Hepatocyte (in vitro differentiated cells): ENCODE data around the gene FRMPD4. TPM values are rescaled to one million over a fixed set of nuclear protein-coding genes. Genes with fewer than 3 reads are reported as not detected.

Experiments used
- DNase-seq: peaks from one replicate; pipeline ENCODE4 v3.0.0-alpha.2; 2016; ENCODE audit warnings: low spot score
- H2AFZ ChIP-seq: fragments of 200-600 bp; sonication (generic); 2 replicates; pipeline ENCODE4 v1.6.0; 2016; ENCODE audit warnings: antibody characterized with exemption, mild to moderate bottlenecking
- H3K27ac ChIP-seq: fragments of 200-600 bp; sonication (generic); 2 replicates; pipeline ENCODE4 v1.5.1; 2016; ENCODE audit warnings: mild to moderate bottlenecking
- H3K27me3 ChIP-seq: fragments of 200-600 bp; sonication (generic); 2 replicates; pipeline ENCODE4 v1.6.1; 2016
- H3K36me3 ChIP-seq: fragments of 200-600 bp; sonication (generic); replicated peaks from 2 replicates; pipeline ENCODE4 v1.5.1; 2016; ENCODE audit warnings: low read depth; ENCODE audit not compliant: insufficient read depth
- H3K4me1 ChIP-seq: fragments of 200-600 bp; sonication (generic); 2 replicates; pipeline ENCODE4 v1.5.1; 2016; ENCODE audit warnings: mild to moderate bottlenecking, moderate library complexity; ENCODE audit not compliant: insufficient read depth
- H3K4me2 ChIP-seq: fragments of 200-600 bp; sonication (generic); 2 replicates; pipeline ENCODE4 v1.6.0; 2016
- H3K4me3 ChIP-seq: fragments of 200-600 bp; sonication (generic); 2 replicates; pipeline ENCODE4 v1.5.1; 2016; ENCODE audit warnings: mild to moderate bottlenecking
- H3K79me2 ChIP-seq: fragments of 200-600 bp; sonication (generic); 2 replicates; pipeline ENCODE4 v1.6.0; 2017; ENCODE audit warnings: mild to moderate bottlenecking
- H3K9me2 ChIP-seq: fragments of 200-600 bp; sonication (generic); replicated peaks from 2 replicates; pipeline ENCODE4 v1.6.0; 2017; ENCODE audit warnings: mild to moderate bottlenecking; ENCODE audit not compliant: insufficient read depth
- H3K9me3 ChIP-seq: fragments of 200-600 bp; sonication (generic); 2 replicates; pipeline ENCODE4 v1.5.1; 2016; ENCODE audit warnings: low read depth, mild to moderate bottlenecking
- H4K20me1 ChIP-seq: fragments of 200-600 bp; sonication (generic); 2 replicates; pipeline ENCODE4 v1.6.0; 2016; ENCODE audit warnings: mild to moderate bottlenecking; ENCODE audit not compliant: insufficient read depth, poor library complexity, severe bottlenecking
- CTCF ChIP-seq: fragments of 200-600 bp; sonication (generic); IDR thresholded peaks from 2 replicates; pipeline ENCODE4 v1.5.1; 2016; ENCODE audit warnings: antibody characterized with exemption, mild to moderate bottlenecking; ENCODE audit not compliant: poor library complexity
- EZH2 ChIP-seq: fragments of 200-600 bp; sonication (generic); IDR thresholded peaks from 2 replicates; pipeline ENCODE4 v1.6.1; 2016; ENCODE audit warnings: antibody characterized with exemption, mild to moderate bottlenecking, borderline replicate concordance
- EZH2phosphoT487 ChIP-seq: fragments of 200-600 bp; sonication (generic); IDR thresholded peaks from one replicate; pipeline ENCODE4 v1.6.1; 2018; ENCODE audit warnings: antibody characterized with exemption, mild to moderate bottlenecking, low read depth, moderate library complexity; ENCODE audit not compliant: unreplicated experiment, severe bottlenecking
- WGBS: methylation state at CpG from one replicate; pipeline ENCODE4 v1.1.6; 2016; ENCODE audit warnings: low lambda C conversion rate; ENCODE audit errors: missing lambda C conversion rate; 5-methylcytosine and 5-hydroxymethylcytosine counted together
- polyA plus RNA-seq: library from polyadenylated mRNA; unstranded; fragments of >200 nt; fragmentation: Nextera tagmentation; extraction: Ambion mirVana; gene quantifications from 2 replicates; pipeline ENCODE4 v1.2.1, GENCODE V29; 2016
- total RNA-seq: library from RNA; depleted of rRNA; stranded (reverse); fragments of >200 nt; gene quantifications from 2 replicates; pipeline ENCODE4 v1.2.3, GENCODE V29; 2014

Gene FRMPD4
- total RNA-seq: 0.16 and 0.23 TPM in 2 replicates
- polyA plus RNA-seq: not detected in 2 replicates

- 41% methylated on average over 37 of the region's 80 CpGs for WGBS
- no peak within 1 kb of the TSS for H3K4me3 ChIP-seq
- DNase-seq: peak; percentile 25
Observed at GRCh38 chrX:12138361-12139313, at the start of gene FRMPD4. Gene FRMPD4, plus strand, starts transcription at chrX:12138473. Its CDS starts 499 bp downstream, at chrX:12138972.

GRCh38 chrX:12089740-12090139, 48.5 kb upstream of the FRMPD4 start:
- Histone ChIP-seq H2AFZ (no peak overlapping the region), H3K36me3 (no peaks in the 10 kb centered on the region), H3K4me3 (no peak overlapping the region), H3K4me1 (no peaks in the 10 kb centered on the region), H3K27me3 (no peaks in the 10 kb centered on the region), H3K9me2 (no peaks in the 10 kb centered on the region), H3K9me3 (no peaks in the 10 kb centered on the region), H3K4me2 (no peak overlapping the region), H3K27ac (no peak overlapping the region), H4K20me1 (no peaks in the 10 kb centered on the region), H3K79me2 (no peaks in the 10 kb centered on the region)
- DNase-seq: no peak
- TF ChIP-seq EZH2phosphoT487: no peak
- no peak for TF ChIP-seq CTCF
- no peak for TF ChIP-seq EZH2
- WGBS: 52% methylated on average over 1 of the region's 1 CpG

More at GRCh38 chrX:12138361-12139313, at the start of gene FRMPD4:
- no peak within 1 kb of the TSS for H2AFZ ChIP-seq
- no peaks in the 10 kb centered on the region for H4K20me1 ChIP-seq
- TF ChIP-seq CTCF (peak; percentile 26), EZH2phosphoT487 (no peak), EZH2 (no peak)
- no peaks in the 10 kb centered on the region for H3K4me1 ChIP-seq
- no peaks in the 10 kb centered on the region for H3K36me3 ChIP-seq
- H3K27me3 ChIP-seq: peaks cover 30% of the 10 kb centered on the region
- no peaks in the 10 kb centered on the region for H3K79me2 ChIP-seq
- no peaks in the 10 kb centered on the region for H3K9me2 ChIP-seq
- no peaks in the 10 kb centered on the region for H3K9me3 ChIP-seq
- H3K4me2 ChIP-seq: peak within 1 kb of the TSS; percentile 78
- H3K27ac ChIP-seq: no peak within 1 kb of the TSS

GRCh38 chrX:12113321-12113720, 25.0 kb upstream of the FRMPD4 start:
- Histone ChIP-seq H3K9me2 (no peaks in the 10 kb centered on the region), H3K27ac (no peak overlapping the region), H2AFZ (no peak overlapping the region), H3K9me3 (peaks cover 4% of the 10 kb centered on the region), H3K27me3 (no peaks in the 10 kb centered on the region), H3K4me3 (no peak overlapping the region), H4K20me1 (no peaks in the 10 kb centered on the region), H3K79me2 (no peaks in the 10 kb centered on the region), H3K4me2 (no peak overlapping the region), H3K4me1 (no peaks in the 10 kb centered on the region), H3K36me3 (no peaks in the 10 kb centered on the region)
- DNase-seq: no peak
- TF ChIP-seq EZH2 (no peak), CTCF (no peak), EZH2phosphoT487 (no peak)
- WGBS: 70% methylated on average over 2 of the region's 2 CpGs
